UCSD-AML1 (cell line): ENCODE data around the gene MEN1.
A peak's percentile ranks its signal among the peaks of the same experiment; 100 is the strongest.
"Not testable (repeated sequence)": the region's sequence is repeated elsewhere in the genome, so short reads cannot be mapped to it uniquely, and the experiment has no call there.

Experiments
- DNase-seq: peaks from one replicate; lab custom pipeline; 2025; ENCODE audit not compliant: unreplicated experiment; lab: John Stamatoyannopoulos, UW

MEN1 gene

DNA sequence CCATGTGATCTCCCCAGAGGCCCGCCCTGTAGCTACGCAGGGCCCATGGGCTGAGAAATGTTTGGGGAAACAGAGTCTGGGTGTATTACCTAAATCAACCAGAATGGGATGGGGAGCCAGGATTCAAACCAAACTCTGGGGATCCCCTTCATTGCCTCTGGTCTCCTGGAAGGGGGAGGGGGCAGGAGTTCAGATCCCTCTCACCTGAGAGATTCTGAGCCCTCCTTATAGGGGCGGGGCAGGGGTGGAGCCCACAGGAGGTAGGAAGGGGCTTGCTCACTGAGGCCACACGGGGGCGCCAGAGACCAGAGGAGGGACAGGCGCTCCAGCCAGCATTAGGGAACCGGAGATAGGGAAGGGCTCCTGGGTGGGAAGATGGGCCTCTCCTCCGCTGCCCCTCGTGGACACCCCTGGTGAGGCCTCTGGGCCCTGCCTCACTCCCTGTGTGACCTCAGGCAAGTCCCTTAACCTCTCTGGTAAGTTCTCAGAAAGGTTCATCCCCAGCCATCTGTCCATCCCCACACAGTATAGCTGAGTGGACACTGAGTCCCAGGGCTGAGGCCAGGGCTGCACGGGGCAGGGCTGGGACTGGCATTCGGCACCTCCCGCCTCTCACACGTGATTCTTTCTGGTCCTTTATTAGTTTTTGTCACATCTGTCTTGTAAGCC is 36.8 kb upstream of the MEN1 start:
- peak; percentile 91 for DNase-seq

DNA sequence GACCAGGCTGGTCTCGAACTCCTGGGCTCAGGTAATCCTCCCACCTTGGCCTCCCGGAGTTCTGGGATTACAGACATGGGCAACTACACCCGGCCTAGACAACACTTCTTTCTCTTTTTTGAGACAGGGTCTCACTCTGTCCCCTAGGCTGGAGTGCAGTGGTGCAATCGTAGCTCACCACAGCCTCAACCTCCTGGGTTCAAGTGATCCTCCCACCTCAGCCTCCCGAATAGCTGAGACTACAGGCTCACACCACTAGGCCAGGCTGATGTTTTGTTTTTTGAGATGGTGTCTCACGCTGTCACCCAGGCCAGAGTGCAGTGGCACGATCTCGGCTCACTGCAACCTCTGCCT is 35.4 kb upstream of the MEN1 start:
- DNase-seq, result not testable (repeated sequence)

DNA sequence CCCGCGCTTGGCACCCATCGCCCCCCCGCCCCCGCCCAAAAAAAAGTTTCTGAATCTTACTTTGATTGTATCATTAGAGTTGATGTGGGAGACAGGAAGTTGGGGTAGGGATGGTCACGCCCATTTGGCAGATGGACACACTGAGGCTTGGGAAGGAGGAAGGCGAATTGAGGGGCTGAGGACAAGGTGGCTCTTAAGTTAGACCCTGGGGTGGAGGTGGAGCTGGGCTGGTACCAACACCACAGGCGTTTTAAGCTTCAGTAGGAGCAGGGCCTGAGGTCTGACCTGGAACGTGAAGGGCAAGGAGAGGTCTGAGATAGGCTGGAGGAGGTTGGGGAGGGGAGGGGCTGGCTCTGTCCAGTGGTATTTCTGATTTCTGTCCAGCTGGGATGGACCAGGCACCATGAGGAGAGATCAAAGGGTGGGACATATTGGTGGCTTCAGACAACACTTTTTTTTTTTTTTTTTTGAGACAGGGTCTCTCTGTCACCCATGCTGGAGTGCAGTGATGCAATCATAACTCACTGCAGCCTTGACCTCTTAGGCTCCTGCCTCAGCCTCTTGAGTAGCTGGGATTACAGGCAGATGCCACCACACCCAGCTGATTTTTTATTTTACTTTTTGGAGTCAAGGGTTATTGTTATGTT is 34.9 kb upstream of the MEN1 start:
- DNase-seq, result no peak

DNA sequence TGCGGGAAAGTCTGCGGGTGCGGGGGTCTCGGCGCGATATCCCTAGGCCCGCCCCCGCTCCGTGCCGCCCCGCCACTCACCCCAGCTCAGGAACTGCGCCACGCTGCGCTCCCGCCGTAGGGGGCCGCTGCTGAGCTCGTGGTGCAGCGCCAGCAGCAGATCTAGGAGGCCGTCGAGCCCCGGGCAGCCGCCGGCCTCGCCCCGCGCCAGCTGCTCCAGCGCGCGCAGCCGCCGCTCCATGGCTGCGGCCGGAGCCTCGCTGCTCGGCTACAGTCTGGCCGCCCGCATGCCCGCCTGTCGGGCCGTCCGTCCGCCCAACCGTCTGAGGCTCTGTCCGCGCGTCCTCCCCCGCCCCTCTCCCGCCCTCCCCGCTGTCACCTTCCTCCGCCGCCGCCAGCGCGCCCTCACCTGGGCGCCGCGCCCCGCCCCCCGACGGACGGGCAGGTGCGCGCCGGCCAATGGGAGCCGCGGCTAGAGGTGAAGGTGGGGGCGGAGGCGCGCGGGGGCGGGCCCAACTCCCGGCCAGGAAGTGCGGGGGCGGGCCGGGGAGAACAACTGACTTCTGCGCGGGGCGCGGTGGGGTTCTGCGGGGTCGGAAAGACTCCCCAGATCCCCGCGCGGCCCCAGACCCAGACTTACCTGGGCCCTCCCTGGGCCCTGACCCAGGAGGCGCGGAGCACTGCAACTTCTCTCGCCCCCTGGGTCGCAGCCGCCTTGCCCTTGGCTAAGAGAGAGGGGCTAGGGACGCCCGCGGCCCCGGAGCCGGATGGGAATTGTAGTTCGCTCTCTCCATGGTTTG is 34.2 kb upstream of the MEN1 start, which contains the start of gene CDC42BPG:
CDC42BPG (minus strand) TSS at position 324 of the 799 bp plus-strand sequence; CDS start at position 240, 84 bp downstream.
- peak; percentile 73 for DNase-seq

DNA sequence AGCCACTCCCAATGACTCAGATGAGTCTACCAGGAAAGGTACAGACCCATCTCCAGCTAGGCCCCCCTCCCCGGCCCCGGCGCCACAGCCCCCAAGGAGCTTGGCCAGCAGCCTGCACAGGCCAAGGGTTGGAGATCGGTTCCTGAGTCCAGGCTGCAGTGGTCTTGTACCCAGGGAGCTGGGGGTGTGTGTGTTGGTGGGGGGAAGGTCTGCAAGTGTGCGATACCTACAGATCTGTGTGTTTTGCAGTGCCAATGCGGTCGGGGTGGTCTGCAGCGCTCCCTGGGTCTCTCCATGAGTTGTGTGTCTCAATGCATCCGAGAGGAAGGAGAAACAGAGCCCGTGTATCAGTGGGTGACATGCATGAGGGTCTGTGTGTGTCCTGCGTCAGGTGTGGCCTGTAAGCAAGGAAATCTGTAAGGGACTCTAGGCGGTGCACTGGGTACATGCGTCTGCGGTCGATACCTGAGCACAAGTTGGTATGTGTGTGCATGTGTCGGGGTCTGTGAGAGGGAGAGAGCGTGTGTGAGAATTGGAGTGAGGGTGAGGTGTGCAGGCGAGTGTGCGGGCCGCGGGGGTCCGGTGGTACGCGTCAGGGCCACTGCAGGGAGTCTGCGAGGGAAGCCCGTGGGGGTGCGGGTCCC is 33.5 kb upstream of the MEN1 start:
- DNase-seq, result no peak

DNA sequence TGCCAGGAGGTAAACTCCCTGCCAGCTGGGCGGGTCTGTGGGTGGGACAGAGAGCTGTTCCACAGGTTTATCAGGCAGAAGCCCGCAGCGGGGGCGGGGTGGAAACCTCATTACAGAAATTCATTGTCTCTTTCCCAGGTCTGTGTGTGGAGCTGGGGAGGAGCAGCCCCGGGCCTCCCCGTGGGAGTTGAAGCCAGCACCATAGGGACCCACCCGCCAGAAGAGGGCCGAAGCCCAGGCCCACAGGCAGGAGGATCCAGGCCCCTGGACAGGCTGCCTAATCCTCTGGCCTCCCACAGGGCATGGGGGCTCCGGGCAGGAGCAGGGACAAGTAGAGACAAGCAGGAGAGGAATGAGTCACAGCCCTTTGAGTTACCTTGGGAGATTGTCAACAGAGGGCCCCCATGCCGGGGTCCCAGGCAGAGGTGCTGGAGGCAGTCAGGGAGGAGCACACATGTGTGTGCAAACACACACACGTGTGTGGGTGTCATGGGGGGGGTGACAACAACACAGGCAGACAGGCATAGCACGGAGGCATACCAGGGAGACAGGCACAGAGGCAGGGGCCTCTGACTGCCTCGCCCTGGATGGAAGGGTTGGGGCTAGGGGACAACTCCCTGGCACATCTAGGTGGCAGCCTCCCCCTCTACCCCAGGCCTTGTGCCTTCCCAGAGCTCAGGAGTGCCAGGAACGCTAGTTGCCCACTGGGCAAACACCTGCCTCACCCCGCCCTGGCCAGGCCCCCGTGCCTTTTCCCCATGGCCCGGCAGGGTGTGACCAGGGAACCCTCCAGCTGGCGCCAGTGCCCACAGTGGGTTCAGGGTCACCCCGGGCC is 32.7 kb upstream of the MEN1 start:
- DNase-seq, result no peak

DNA sequence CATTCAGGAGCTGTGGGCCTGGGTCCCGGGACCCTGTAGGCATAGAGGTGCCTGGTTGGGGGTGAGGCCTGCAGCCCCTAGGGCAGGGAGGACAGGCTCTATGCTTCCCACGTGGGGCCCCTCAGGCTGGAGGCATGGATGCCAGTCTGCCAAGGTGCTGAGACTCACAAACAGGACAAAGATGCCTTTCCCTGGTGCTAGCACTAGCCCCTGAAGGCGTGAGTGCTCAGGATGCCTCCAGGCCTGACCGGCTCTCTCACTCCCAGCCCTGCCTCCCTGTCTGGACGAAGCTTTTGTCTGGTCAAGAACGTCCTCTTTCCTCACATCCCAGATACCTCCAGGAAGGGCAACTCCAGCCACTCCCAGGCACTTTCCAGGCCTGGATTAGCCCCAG is 32.0 kb upstream of the MEN1 start:
- no peak for DNase-seq

DNA sequence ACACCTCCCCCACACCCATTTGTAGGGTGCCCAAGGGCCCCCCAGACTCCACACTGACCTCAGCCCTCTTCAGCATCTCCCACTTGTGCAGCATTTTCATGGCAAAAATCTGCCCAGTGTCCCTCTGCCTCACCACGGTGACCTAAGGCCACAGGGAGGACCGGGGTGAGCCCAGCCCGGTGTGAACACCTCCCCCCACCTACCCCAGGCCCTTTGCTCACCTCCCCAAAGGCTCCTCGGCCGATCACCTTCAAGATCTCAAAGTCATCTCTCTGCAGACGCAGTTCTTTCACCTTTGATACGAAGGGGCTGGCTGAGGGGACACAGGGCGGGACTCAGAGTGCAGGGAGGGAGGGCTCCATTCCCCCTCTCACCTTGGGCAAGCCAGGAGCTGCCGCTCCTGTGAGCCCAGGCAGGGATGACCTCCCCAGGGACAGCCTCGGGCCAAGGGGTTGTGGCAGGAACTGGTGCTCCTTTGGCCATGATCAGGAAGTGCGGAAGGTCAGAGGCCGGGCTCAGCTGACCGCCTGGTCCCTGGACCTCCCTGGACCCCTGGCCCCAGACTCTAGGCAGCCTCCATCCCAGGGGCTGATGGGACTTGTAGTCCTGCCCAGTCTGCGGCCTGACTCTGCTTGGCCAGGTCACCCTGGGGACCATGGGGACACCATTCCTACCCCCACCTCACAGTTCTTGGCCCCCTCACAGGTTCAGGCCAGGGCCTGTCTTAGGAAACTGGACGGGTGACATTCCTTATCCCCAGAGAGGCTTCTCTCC is 31.4 kb upstream of the MEN1 start:
- no peak for DNase-seq

DNA sequence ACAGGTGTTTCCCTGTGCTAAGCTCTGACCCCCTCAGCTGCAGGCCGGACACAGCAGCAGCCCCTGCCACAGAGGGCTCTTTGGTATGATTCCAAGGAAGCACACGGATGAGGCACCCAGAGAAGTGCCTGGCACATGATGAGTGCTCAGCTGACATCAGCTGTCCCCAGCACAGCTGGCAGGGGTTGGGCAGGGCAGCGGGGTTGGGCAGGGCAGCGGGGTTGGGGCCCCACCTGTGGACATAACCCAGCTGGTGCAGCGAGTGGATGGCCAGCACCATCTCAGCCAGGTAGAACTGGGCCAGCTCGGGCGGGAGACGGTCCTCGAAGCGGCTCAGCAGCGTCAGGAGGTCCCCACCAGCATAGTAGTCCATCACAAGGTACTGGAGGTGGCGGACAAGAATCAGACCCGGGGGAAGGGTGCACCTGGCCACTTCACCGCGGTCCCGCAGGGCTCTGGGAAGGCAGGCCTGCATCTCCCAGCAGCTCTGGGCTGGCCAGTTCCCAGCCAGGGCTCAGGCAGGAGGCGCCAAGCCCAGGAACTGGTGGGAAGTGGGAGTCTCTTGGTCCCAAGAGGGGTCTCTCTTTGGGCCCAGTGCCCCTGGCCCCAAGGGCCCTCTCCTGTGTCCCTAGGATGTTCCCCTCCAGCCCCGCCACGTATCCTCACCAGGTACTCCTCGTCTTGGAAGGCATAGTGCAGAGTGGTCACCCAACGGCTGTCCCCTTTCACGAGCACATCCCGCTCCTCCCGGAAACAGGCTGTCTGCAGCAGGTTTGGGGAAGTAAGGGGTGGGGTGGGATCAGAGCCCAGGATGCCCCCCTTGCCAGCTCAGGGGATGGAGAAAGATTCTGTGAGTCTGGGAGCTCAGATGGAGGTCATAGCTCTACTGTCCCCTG is 29.8 kb upstream of the MEN1 start:
- no peak for DNase-seq

DNA sequence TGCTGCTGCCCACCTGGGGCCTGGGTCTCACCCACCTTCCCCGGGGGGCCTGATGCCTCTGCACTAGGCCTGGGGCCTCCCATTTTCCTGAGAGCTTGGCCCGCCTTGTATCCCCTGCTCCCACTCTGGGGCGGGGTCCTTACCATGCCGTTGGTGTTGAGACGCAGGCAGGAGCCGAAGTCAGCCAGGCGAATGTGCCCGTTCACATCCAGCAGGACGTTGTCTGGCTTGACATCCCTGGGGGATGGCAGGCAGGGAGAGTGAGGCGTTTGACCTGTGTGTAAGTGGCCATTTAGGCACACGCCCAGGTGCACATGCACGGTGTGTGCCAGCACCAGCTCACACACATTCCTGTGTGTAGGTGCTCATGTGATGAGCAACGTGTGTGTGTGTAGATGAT is 29.0 kb upstream of the MEN1 start:
- no peak for DNase-seq

DNA sequence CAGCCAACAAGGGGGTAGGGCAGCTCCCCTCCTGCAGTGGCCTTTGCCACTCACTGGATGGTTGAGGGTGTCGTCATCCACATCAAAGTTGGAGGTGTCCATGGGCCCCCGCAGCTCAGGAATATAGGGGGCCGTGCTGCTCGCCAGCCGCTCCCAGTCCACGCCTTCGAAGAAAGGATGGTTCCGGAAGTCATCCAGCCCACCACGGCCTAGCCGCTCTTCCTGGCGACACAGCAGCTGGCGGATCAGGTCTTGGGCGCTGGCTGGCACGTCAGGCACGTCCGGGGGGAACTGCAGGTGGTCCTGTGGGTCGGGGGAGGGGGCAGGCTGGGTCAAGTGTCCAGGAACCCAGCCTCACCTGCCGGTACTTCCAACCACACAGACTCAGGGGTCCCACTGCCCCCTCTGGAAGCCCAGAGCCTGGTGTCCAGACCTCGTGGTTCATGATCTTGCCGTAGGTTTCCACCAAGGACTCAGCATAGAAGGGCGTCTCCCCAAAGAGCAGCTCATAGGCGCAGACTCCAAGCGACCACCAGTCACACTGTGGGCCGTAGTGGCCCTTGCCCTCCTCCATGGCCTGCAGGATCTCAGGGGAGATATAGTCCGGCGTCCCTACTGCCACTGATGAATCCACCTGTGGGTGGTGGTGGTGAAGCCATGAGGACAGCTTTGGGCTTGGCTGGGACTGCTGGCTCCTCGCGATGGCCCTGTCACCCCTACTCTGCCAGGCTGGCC is 28.4 kb upstream of the MEN1 start:
- no peak for DNase-seq

DNA sequence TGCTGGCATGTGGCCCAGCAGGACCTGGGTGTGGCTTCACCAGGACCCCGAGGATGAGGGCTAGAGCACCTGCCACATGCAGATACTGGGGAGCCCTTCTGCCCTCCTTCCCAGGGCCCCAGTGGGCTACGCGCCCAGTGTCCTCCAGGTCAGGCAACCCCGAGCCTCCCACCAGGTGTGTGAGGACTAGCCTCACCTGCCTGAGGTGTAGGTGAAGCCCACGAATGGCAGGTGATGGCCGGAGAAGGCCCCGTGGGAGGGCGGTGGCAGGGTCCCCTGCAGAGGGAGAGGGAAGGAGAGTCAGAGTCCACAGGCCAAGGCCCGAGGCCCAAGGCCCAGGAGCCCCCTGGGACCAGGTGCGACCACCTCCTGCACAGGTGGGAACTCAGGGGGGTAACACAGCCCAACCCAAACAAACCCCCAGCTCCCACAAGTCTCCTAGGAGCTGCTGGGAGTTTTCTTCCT is 27.6 kb upstream of the MEN1 start:
- no peak for DNase-seq

DNA sequence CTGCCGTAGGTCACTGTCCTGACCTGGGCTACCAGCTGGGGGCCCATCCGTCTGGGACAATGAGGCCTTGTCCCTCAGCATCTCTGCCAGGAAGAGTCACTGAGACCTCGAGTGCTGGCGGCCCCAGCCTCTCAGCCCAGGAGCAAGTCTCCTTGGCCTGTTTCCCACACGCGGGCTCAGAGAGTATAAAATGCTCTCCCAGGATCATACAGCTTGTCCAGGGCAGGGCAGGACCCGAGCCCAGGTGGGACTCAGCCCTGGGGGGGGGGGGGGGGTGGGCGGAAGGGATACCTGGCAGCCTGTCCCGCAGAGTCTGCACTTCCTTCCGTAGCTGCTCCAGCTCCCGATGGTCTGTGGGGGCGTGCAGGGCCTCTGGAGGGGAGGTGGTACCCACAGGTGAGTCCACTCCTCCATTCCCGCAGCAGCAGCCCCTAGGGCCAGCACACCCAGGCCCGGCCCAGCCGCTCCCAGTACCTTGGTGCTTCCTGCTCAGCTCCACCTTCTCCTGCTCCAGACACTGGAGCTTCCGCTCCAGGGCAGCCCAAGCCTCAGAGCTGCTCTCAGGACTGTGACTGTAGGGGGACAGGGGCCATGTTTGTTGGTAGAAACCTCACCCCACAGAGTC is 26.2 kb upstream of the MEN1 start:
- no peak for DNase-seq

DNA sequence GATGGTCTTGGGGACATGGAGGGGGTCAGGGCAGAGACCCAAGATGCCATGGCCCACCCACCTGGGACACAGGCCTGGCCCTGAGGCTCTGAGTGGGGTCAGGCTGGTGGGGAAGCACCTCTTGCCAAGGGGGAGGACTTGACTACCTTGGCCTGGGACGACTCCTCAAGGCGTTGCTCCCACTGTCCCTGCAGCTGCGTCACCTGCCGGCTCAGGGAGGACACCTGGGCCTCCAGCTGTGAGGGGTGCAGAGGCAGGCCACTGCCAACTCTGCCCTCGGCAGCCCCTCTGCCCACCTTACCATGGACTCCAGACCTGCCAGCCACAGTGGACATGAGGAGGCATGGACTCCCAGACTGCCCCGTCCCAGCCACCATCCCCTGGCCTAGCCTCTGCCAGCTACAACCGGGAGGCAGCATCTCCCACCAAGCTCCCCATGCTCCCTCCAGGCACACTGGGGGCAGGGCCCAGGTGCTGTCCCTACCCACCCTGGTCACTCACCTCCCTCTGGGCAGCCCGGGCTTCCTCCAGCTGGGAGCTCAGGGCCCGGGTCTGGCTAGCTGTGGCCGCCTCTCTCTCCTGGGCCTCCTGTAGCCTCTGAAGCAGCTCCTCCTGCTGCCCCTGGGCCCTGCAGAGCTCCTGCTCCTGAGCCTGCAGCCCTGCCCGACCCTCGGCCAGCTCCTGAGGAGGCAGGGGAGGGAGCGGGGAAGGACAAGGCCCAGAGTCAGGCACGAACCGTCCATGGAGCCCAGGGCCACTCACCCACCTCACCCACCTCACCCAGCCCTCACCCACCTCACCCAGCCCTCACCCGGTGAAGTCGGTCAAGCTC is 25.5 kb upstream of the MEN1 start:
- DNase-seq, result no peak

DNA sequence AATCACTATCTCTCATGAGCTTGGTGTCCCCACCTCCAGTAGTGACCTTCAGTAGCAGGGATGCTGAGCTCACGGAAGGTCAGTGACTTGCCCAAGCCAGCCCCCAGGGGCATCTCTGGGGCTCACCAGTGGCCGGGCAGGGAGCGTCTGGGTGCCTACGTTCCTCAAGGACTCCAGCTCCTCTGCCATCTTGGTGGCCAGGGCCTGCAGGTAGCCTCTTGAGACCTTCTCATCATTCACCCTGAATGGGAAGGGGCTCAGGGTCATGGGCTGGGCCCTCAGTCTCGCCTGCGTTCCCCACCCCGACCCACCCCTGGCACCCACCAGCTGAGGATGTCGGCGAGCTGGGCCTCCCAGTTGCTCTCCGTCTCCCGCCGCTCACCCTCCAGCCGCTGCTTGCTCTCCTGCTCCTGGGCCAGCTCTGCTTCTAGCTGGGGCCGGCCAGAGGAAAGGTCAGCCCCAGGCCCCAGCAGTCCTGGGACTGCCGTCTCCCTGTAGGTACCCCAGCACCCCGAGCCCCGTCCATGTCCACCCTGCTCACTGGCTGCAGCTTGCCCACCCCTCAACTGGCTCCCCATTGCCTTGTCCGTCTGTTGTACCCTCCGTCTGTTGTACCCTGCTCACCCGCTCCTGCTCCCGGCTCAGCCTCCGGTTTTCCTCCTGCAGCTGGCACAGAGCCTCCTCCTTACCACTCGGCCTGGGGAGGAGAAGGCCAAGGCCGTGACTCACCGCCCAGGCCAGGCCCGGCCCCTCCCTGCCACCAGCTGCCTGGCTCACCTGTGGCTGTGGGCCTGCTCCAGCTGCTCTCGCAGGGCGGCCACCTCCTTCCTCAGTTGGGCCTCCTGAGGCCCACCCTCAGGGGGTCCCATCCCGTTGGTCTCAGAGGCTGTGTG is 24.6 kb upstream of the MEN1 start:
- no peak for DNase-seq
